Psoas muscle (tissue), 8 donors: ENCODE results near the gene UBLCP1. TPM values are rescaled to one million over a fixed set of nuclear protein-coding genes. Genes with fewer than 3 reads are reported as not detected.
"Not testable (repeated sequence)": the region's sequence is repeated elsewhere in the genome, so short reads cannot be mapped to it uniquely, and the experiment has no call there.

ENCODE experiments used
- ATAC-seq, 4 donors: fragments of 200-7000 bp; cut with Tn5 transposase; one replicate each; pipeline ENCODE4 v1.9.1; 2020; ENCODE audit warnings: moderate library complexity in 3 of 4, mild to moderate bottlenecking in 2 of 4
- DNase-seq, 2 donors: peaks; one replicate each; pipeline ENCODE4 v3.0.0-alpha.2; 2020
- H3K27ac ChIP-seq: fragments of 200-600 bp; one replicate; pipeline ENCODE4 v1.8.0; 2022
- H3K27me3 ChIP-seq, 3 donors: fragments of 200-600 bp in 1 of 3; one replicate each; pipeline versions ENCODE4 v1.6.1 to v1.8.0; 2013 to 2022; ENCODE audit warnings: low read length in 2 of 3, mild to moderate bottlenecking in 2 of 3, moderate library complexity in 1 of 3; ENCODE audit not compliant: insufficient read depth in 3 of 3
- H3K36me3 ChIP-seq, 2 donors: fragments of 200-600 bp in 1 of 2; one replicate each; pipeline versions ENCODE4 v1.6.1 to v1.8.0; 2013 to 2022; ENCODE audit warnings: low read depth in 1 of 2, mild to moderate bottlenecking in 1 of 2, moderate library complexity in 1 of 2; ENCODE audit not compliant: insufficient read depth in 1 of 2
- H3K4me1 ChIP-seq: fragments of 200-600 bp; one replicate; pipeline ENCODE4 v1.8.0; 2022
- H3K4me3 ChIP-seq: fragments of 200-600 bp; one replicate; pipeline ENCODE4 v1.8.0; 2022; ENCODE audit warnings: mild to moderate bottlenecking
- H3K9me3 ChIP-seq: fragments of 200-600 bp; one replicate; pipeline ENCODE4 v1.8.0; 2022
- WGBS, 3 donors: extraction: QIAGEN DNeasy Blood & Tissue Kit; methylation state at CpG; one replicate each; pipeline versions ENCODE4 v1.1.6 to v1.1.7; 2013; 5-methylcytosine and 5-hydroxymethylcytosine counted together
- intact Hi-C, 2 donors: fragments of 100-400 bp; cut with DNase I; formaldehyde crosslinking; loops; one replicate each; pipeline versions ENCODE4 v1.11.0 to v1.14.2; 2022
- polyA plus RNA-seq, 3 donors: library from polyadenylated mRNA; stranded (reverse); fragments of 200-250 nt; gene quantifications; one replicate each; pipeline ENCODE4 v1.2.3, GENCODE V29; 2013
- total RNA-seq, 4 donors: library from RNA; stranded (reverse); fragmentation: NEBNext Ultra II Directional in 2 of 4; extraction: Animal tissue kit (Norgen Biotek cat#: 25700) in 2 of 4; gene quantifications; one replicate each; pipeline versions ENCODE4 v1.2.1 to v1.2.4, GENCODE V29; 2021 to 2023
- TF ChIP-seq, protein P1 (sequence below): fragments of 200-600 bp; IDR thresholded peaks from one replicate; pipeline ENCODE4 v1.8.0; 2022; ENCODE audit warnings: antibody characterized with exemption
- donor health status: healthy with polysubstance abuse.
- donor health status: DM: no; HTN: no; CAD: no; lungs with moderate emphysema.
- donor health status: Bipolar disorder and iron deficiency.
- donor health status: healthy.
- donor health status: DM: yes; HTN: yes; CAD: no.
- donor health status: DM: no; HTN: no; CAD: no.
- donor health status: DM: no; HTN: no; CAD: no.
- donor health status: DM: yes; HTN: yes; CAD: no.

Gene UBLCP1
- total and polyA plus RNA-seq, 7 donors = 8.3 to 21.0 (median 11.7) TPM

GRCh38 chr5:159226451-159226850 lies 36.6 kb upstream of the UBLCP1 start:
- Histone ChIP-seq H3K4me1 (no peaks in the 10 kb centered on the region), H3K27me3 (no peaks in the 10 kb centered on the region), H3K4me3 (no peak overlapping the region), H3K27ac (no peak overlapping the region), H3K36me3 (no peaks in the 10 kb centered on the region), H3K9me3 (no peaks in the 10 kb centered on the region)
- TF ChIP-seq, protein P1, sequence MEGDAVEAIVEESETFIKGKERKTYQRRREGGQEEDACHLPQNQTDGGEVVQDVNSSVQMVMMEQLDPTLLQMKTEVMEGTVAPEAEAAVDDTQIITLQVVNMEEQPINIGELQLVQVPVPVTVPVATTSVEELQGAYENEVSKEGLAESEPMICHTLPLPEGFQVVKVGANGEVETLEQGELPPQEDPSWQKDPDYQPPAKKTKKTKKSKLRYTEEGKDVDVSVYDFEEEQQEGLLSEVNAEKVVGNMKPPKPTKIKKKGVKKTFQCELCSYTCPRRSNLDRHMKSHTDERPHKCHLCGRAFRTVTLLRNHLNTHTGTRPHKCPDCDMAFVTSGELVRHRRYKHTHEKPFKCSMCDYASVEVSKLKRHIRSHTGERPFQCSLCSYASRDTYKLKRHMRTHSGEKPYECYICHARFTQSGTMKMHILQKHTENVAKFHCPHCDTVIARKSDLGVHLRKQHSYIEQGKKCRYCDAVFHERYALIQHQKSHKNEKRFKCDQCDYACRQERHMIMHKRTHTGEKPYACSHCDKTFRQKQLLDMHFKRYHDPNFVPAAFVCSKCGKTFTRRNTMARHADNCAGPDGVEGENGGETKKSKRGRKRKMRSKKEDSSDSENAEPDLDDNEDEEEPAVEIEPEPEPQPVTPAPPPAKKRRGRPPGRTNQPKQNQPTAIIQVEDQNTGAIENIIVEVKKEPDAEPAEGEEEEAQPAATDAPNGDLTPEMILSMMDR = no peak
- no peak for DNase-seq
- ATAC-seq = no peak
- intact Hi-C loops = no loop called here

GRCh38 chr5:159227452-159227851 lies 35.6 kb upstream of the UBLCP1 start:
- no peak overlapping the region for H3K4me3 ChIP-seq
- WGBS, 3 donors = 79 to 82% (median 82%) methylated on average over 3 of the region's 3 CpGs
- H3K9me3 ChIP-seq = no peaks in the 10 kb centered on the region
- no peaks in the 10 kb centered on the region for H3K27me3 ChIP-seq
- no peak overlapping the region for H3K27ac ChIP-seq
- intact Hi-C loops = no loop called here
- TF ChIP-seq, protein P1 = no peak
- DNase-seq = no peak
- no peaks in the 10 kb centered on the region for H3K36me3 ChIP-seq
- no peaks in the 10 kb centered on the region for H3K4me1 ChIP-seq
- no peak for ATAC-seq

- H3K9me3 ChIP-seq, H3K27me3 ChIP-seq, DNase-seq, H3K4me3 ChIP-seq, ATAC-seq, H3K4me1 ChIP-seq, H3K36me3 ChIP-seq, intact Hi-C loops, H3K27ac ChIP-seq: not testable (repeated sequence)
- 75 to 83% (median 76%) methylated on average over 5 of the region's 5 CpGs for WGBS, 3 donors
Measured at GRCh38 chr5:159228097-159228496, 35.0 kb upstream of the UBLCP1 start.

DNA sequence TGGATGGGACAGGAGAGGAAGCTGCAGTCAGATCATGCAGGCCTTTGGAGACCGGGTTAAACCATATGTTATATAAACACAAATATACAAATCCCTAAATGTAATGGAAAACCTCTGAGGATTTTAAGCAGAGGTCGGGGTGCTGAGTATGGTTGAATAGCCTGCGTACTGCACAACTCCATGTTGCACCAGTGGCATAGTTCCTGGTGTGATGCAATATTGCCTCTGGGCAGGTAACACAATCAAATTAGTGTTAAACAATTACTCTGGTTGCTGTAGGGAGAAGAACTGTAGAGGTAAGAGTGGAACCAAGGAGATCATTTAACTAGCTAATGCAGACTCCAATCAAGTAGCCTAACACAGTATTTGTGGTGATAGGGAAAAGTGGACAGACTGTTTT lies 32.4 kb upstream of the UBLCP1 start:
- no peak for ATAC-seq
- Histone ChIP-seq H3K27ac (no peak overlapping the region), H3K4me1 (no peaks in the 10 kb centered on the region), H3K36me3 (no peaks in the 10 kb centered on the region), H3K27me3 (no peaks in the 10 kb centered on the region), H3K4me3 (no peak overlapping the region), H3K9me3 (no peaks in the 10 kb centered on the region)
- DNase-seq = no peak
- TF ChIP-seq, protein P1 = no peak
- 74 to 83% (median 75%) methylated on average over 3 of the region's 3 CpGs for WGBS, 3 donors
- intact Hi-C loops = no loop called here

GRCh38 chr5:159231167-159231566 lies 31.9 kb upstream of the UBLCP1 start:
- H3K9me3 ChIP-seq = no peaks in the 10 kb centered on the region
- no peaks in the 10 kb centered on the region for H3K36me3 ChIP-seq
- 91 to 94% (median 93%) methylated on average over 2 of the region's 2 CpGs for WGBS, 3 donors
- intact Hi-C loops = no loop called here
- TF ChIP-seq, protein P1 = no peak
- no peak overlapping the region for H3K4me3 ChIP-seq
- H3K27ac ChIP-seq = no peak overlapping the region
- DNase-seq (no peak), ATAC-seq (no peak)
- H3K4me1 ChIP-seq = no peaks in the 10 kb centered on the region
- H3K27me3 ChIP-seq = no peaks in the 10 kb centered on the region

DNA sequence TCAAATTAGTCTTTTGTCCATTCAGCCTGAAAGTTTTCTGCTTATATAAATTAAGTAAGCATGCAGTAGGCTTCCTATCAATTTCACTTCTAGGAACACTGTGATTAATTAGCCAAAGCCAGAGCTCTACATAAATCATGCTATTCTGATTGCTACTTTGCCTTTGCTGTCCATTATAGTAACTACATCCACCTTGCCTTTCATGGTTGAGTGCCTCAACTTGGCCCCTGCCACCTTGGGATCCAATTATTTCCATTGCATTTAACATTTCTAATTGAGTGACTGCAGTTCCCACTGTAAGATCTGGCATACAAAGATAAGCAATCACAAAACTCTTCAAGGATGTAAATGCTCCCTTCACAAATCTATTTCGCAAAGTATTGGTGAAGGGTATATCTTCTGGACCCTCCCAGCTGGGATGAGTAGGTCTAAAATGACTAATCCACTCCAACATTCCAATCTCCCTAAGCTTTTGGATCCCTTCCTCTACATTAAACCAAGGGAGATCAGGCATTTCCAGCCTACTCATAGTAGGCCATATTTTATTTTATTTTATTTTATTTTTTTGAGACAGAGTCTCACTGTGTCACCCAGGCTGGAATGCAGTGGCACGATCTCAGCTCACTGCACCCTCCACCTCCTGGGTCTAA lies 27.1 kb upstream of the UBLCP1 start:
- H3K27me3 ChIP-seq, H3K9me3 ChIP-seq, H3K4me1 ChIP-seq, H3K4me3 ChIP-seq, ATAC-seq, intact Hi-C loops, H3K27ac ChIP-seq, H3K36me3 ChIP-seq, DNase-seq: not testable (repeated sequence)
- 86 to 96% (median 92%) methylated on average over 2 of the region's 2 CpGs for WGBS, 3 donors
